ENCODE measurements around the gene IL6ST.
A peak's percentile ranks its signal among the peaks of the same experiment; 100 is the strongest.
"Not testable (repeated sequence)": the region's sequence is repeated elsewhere in the genome, so short reads cannot be mapped to it uniquely, and the experiment has no call there.

The IL6ST gene

GRCh38 chr5:55994495-55994997 lies at the start of gene IL6ST:
TSS of gene IL6ST (minus strand) at chr5:55994963. CDS start at chr5:55976278, 18,685 bp downstream.
- DNase-seq, result peak in 3 of 10 donors; percentile 34 to 84 (median 40)

GRCh38 chr5:56039985-56040384 lies 45.2 kb upstream of the IL6ST start:
- DNase-seq, result no peak
- intact Hi-C loops (cut with DNase I), result no loop called here

More at GRCh38 chr5:55994495-55994997, at the start of gene IL6ST:
- intact Hi-C loops (cut with DNase I), result loop anchor here (5.0 kb wide), 1 partner anchor 57 kb away; no protein-coding TSS in a partner anchor

- DNase-seq; intact Hi-C loops (cut with DNase I): not testable (repeated sequence)
Measured at GRCh38 chr5:56038206-56038605, 43.4 kb upstream of the IL6ST start.

DNA sequence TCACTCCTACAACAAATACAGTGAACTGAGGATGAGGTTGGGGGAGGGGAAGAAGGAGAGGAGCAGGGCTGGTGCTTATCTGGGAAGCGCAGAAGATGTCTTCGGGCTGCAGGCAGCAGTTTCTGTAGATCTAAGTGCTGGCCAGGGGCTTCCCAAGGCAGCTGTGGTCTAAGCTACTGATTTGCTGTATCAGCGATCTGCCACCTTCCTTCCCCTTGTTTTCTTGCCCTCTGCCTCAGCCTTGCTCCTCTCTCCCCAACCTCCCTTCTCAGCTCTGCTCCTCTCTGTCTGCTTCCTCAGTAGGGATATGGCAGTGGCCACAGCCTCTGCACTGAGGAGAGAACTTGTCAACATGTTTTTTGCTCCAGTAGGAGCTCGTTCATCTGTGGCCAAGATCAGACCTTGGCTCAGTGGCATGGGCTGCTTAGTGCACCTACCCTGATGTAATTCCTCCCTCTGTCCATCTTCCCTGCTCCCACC lies 42.8 kb upstream of the IL6ST start:
- peak in 2 of 10 donors; percentile 4 to 9 for DNase-seq
- intact Hi-C loops (cut with DNase I), result no loop called here

GRCh38 chr5:56035394-56035793 lies 40.6 kb upstream of the IL6ST start:
- intact Hi-C loops (cut with DNase I); DNase-seq: not testable (repeated sequence)

DNA sequence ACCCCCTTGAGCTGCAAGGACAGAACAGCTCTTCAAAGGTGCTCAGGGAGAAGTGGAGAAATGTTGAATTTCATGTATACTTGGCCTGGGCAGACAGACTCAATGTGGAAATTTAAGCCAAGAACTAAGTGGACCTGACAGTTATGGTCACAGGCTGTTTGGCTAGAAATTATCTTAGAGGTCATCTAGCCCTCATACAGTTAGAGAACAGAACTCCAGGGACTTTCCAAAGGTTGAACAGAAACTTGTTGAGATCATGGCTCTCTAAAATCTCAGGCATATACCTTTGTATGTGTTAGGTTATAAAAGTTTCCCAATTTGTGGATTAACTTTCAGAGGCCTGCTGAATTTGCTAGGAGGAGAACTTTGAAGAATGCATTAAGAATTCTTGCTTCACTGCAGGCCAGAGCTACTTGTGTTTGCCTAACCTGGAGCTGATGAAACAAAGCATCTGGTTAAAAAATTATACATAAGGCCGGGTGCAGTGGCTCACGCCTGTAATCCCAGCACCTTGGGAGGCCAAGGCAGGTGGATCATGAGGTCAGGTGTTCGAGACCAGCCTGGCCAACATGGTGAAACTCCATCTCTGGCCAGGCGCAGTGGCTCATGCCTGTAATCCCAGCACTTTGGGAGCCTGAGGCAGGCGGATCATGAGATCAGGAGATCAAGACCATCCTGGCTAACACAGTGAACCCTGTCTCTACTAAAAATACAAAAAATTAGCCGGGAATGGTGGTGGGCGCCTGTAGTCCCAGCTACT lies 35.3 kb upstream of the IL6ST start:
- DNase-seq; intact Hi-C loops (cut with DNase I): not testable (repeated sequence)

DNA sequence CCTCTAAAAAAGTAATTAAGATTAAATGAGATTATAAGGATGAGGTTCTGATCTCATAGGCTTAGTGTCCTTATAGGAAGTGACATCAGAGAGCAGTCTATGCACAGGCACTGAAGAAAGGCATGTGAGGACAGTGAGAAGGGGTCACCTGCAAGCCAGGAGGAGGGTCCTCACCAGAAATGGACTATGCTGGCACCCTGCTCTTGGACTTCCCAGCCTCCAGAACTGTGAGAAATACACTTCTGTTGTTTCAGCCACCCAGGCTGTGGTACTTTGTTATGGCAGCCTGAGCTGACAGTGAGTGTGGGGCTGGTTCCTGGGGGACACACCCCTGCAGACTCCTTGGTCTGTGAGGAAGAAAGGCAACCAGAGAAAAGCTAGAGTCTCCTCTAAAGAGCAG lies 34.7 kb upstream of the IL6ST start:
- intact Hi-C loops (cut with DNase I), result no loop called here
- DNase-seq, result no peak

DNA sequence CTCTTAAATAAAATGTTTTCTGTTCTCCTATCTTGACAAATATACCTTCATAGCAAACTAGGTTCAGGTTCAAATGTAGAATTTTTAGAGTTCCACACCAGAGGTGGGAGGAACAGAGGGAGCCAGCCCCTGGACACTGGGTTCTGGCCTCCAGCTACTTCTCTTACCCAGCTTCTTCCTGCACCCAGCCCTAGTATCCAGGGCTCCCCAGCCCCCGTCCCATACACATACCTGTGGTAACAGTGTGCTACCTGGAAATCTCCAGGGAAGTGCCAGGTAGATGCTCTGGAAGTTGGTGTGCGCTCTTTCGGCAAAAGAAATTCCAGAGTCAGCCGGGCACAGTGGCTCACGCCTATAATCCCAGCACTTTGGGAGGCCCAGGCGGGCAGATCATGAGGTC lies 33.9 kb upstream of the IL6ST start:
- intact Hi-C loops (cut with DNase I), result no loop called here
- no peak for DNase-seq

DNA sequence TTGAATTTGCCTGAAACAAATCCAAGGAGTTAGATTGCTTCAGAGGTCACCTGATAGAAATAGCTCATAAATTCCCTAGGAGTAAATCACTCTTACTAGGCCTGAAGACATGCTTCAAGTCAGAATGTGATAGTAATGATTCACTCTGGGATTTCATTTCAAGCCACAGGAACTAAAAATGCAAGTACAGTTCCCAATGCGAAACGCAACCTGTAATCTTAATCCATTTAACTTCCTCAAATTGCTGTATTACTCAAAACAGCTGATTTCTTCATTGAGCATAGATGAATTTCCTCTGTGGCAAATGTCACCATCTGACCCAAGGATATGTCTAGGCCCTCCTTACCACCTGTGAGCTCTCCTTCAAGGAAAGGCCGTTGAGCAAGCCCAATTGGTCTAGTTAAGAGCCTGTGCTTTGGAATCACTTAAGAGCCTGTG lies 32.1 kb upstream of the IL6ST start:
- intact Hi-C loops (cut with DNase I), result no loop called here
- DNase-seq, result no peak

DNA sequence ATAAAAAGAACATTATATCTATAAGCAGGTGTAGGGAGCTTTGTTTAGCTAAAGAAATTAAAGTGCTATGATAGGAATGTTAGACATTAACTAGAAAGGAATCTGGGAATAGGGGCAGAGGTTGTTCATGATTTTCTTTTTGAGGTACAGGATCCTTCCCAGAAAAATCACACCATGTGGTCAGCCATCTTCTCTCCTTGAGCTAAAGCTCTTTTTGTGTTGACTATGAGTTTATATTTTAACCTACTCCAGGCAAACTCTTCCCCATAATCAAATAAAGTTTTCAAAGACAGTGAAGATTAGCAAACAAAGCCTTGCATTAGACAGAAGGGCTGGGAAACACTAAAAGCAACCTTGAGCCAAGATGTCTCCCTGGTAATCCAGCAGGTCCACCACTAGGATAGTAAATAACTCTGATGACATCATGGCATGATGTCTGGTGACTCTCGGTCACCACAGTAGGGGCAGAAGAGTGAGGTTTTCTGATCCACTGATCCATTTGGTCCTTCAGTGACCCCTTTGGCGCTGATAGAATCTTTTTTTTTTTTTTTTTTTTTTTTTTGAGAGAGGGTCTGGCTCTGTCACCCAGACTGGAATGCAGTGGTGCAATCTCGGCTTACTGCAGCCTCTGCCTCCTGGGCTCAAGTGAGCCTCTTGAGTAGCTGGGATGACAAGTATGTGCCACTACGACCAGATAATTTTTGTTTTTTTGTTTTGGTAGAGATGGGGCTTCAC lies 30.6 kb upstream of the IL6ST start:
- no peak for DNase-seq
- intact Hi-C loops (cut with DNase I), result no loop called here

GRCh38 chr5:56024810-56025150 lies 30.0 kb upstream of the IL6ST start:
- intact Hi-C loops (cut with DNase I), result no loop called here
- DNase-seq, result no peak

- no peak for DNase-seq
- intact Hi-C loops (cut with DNase I), result no loop called here
Measured at GRCh38 chr5:56023296-56023695, 28.5 kb upstream of the IL6ST start.

- intact Hi-C loops (cut with DNase I), result no loop called here
- no peak for DNase-seq
Measured at GRCh38 chr5:56019306-56020272, 24.8 kb upstream of the IL6ST start.

GRCh38 chr5:56018832-56019231 lies 24.1 kb upstream of the IL6ST start:
- intact Hi-C loops (cut with DNase I), result no loop called here
- no peak for DNase-seq

- intact Hi-C loops (cut with DNase I); DNase-seq: not testable (repeated sequence)
Measured at GRCh38 chr5:56014701-56015100, 19.9 kb upstream of the IL6ST start.

- DNase-seq; intact Hi-C loops (cut with DNase I): not testable (repeated sequence)
Measured at GRCh38 chr5:56013939-56014338, 19.2 kb upstream of the IL6ST start.

DNA sequence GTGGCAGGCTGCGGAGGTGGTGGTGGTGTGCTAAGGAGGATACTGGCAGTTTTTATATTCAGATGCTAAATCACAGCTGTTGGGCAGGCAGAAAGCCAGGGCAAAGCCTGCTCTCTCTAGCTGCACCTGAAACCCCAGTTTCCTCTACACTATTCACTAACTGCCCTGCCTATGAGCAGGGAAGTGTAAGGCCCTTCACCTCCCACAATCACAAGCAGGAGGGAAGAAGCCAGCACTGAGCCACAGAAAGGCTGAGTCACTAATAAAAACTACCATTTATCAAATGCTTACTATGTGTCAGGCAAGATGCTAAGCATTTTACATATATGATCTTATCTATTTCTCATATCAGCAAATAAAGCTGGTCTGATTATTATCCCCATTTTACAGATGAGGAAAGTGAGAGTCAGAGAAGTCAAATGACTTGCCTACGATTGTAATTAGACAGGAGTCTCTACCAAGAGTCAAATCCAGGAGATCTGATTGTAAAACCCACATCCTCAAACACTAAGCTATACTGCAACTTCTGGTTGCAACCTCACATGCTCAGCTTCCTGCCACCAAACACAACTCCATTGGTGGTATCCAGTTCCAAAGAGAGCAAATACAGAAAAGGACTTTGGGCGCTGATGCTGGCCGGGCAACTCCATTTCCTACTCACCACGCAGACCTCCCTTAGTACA lies 17.7 kb upstream of the IL6ST start:
- DNase-seq, result peak in 2 of 10 donors; percentile 11 to 26
- intact Hi-C loops (cut with DNase I), result no loop called here

DNA sequence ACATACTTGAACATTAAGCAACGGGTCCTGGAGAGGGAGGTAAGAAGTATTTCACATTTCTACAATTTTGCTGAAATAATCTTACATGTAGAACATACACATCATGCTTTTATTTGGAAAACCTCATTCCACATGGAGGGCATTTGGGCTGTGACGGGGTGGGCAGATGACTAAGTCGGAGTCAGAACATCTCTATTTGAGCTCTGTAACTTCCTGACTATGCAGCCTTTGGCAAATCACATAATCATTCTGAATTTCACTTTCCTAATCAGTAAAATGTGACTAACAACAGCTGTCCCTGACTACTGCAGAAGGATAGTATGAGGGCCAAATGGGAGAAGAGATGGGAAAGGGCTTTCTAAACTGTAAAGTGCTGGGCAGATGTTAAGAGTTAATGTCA lies 17.1 kb upstream of the IL6ST start:
- DNase-seq, result no peak
- intact Hi-C loops (cut with DNase I), result no loop called here

- intact Hi-C loops (cut with DNase I), result no loop called here
- no peak for DNase-seq
Measured at GRCh38 chr5:56010431-56010830, 15.7 kb upstream of the IL6ST start.

DNA sequence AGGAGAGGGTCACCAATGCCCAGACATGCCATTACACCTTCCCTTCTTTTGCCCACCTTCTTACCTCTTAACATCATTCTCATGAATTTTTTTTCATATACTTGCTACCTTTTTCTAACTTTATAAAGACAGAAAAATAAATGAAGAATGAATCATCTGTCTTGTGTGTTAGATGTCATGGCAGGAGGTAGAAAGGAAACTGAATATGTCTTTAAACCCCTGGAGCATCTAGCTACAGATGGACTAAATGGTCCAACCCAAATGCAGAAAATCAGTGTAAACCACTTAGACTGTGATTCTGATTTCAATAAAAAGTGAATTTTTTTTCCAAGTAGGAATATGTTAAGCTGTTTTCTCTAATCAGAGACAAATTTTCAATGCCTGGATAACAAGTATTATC lies 11.8 kb upstream of the IL6ST start:
- no peak for DNase-seq
- intact Hi-C loops (cut with DNase I), result no loop called here
